Cerebellar nuclear complex (tissue), 1 donor: ENCODE measurements around the gene IGSF5.
"Not testable (repeated sequence)": the region's sequence is repeated elsewhere in the genome, so short reads cannot be mapped to it uniquely, and the experiment has no call there.

Experiments
- DNase-seq, 2 experiments: peaks; one replicate each; lab custom pipeline; 2025; lab: John Stamatoyannopoulos, UW

The IGSF5 gene

GRCh38 chr21:39738566-39738965 is 6.4 kb upstream of the IGSF5 start:
- no peak for DNase-seq

- DNase-seq, result not testable (repeated sequence)
Measured at GRCh38 chr21:39739531-39739930, 5.5 kb upstream of the IGSF5 start.

GRCh38 chr21:39742561-39742960 is 2.4 kb upstream of the IGSF5 start:
- not testable (repeated sequence) for DNase-seq

- DNase-seq, result not testable (repeated sequence)
Measured at GRCh38 chr21:39745332-39745731, 349 bp downstream of the IGSF5 start.

- no peak for DNase-seq
Measured at GRCh38 chr21:39750670-39751069, 5.7 kb downstream of the IGSF5 start.

- DNase-seq, result no peak
Measured at GRCh38 chr21:39754811-39755210, 9.8 kb downstream of the IGSF5 start.

GRCh38 chr21:39756285-39756684 is 11.3 kb downstream of the IGSF5 start:
- DNase-seq, result no peak

- no peak for DNase-seq
Measured at GRCh38 chr21:39763272-39763970, 18.4 kb downstream of the IGSF5 start.

- DNase-seq, result no peak
Measured at GRCh38 chr21:39774227-39774626, 29.2 kb downstream of the IGSF5 start.

- no peak for DNase-seq
Measured at GRCh38 chr21:39775816-39776215, 30.8 kb downstream of the IGSF5 start.

- no peak for DNase-seq
Measured at GRCh38 chr21:39776589-39776988, 31.6 kb downstream of the IGSF5 start.

- no peak for DNase-seq
Measured at GRCh38 chr21:39781331-39781730, 36.3 kb downstream of the IGSF5 start.

- DNase-seq, result no peak
Measured at GRCh38 chr21:39788383-39788782, 43.4 kb downstream of the IGSF5 start.

- DNase-seq, result no peak
Measured at GRCh38 chr21:39796466-39796865, 51.5 kb downstream of the IGSF5 start.

- DNase-seq, result no peak
Measured at GRCh38 chr21:39799178-39799577, 54.2 kb downstream of the IGSF5 start.

GRCh38 chr21:39800311-39800710 is 55.3 kb downstream of the IGSF5 start:
- no peak for DNase-seq

GRCh38 chr21:39802217-39802616 is 57.2 kb downstream of the IGSF5 start:
- DNase-seq, result no peak

GRCh38 chr21:39803393-39803792 is 58.4 kb downstream of the IGSF5 start:
- DNase-seq, result no peak

- no peak for DNase-seq
Measured at GRCh38 chr21:39804240-39804639, 59.3 kb downstream of the IGSF5 start.

- DNase-seq, result no peak
Measured at GRCh38 chr21:39805983-39806382, 61.0 kb downstream of the IGSF5 start.

GRCh38 chr21:39807738-39808137 is 62.8 kb downstream of the IGSF5 start:
- DNase-seq, result no peak

GRCh38 chr21:39809936-39810335 is 65.0 kb downstream of the IGSF5 start:
- DNase-seq, result no peak

- no peak for DNase-seq
Measured at GRCh38 chr21:39812983-39813382, 68.0 kb downstream of the IGSF5 start.

- DNase-seq, result no peak
Measured at GRCh38 chr21:39818557-39818956, 73.6 kb downstream of the IGSF5 start.
